Neural crest cell (in vitro differentiated cells): ENCODE results near the gene GPSM1. TPM values are rescaled to one million over a fixed set of nuclear protein-coding genes. Genes with fewer than 3 reads are reported as not detected.

Source experiments
- DNase-seq: peaks from one replicate; pipeline ENCODE4 v3.0.0; 2021; ENCODE audit warnings: low read depth, mixed read lengths, low spot score
- H3K27ac Mint-ChIP-seq: one replicate; pipeline ENCODE4 v1.8.0; 2021; ENCODE audit warnings: mild to moderate bottlenecking, mixed read lengths; ENCODE audit not compliant: unreplicated experiment
- H3K27me3 Mint-ChIP-seq: 2 replicates; pipeline ENCODE4 v1.8.0; 2021; ENCODE audit warnings: low read depth, mild to moderate bottlenecking, mixed read lengths
- H3K36me3 Mint-ChIP-seq: 2 replicates; pipeline ENCODE4 v1.8.0; 2021; ENCODE audit warnings: low read depth, mild to moderate bottlenecking, mixed read lengths
- H3K4me1 Mint-ChIP-seq: 2 replicates; pipeline ENCODE4 v1.8.0; 2021; ENCODE audit warnings: mixed read lengths
- H3K4me3 Mint-ChIP-seq: one replicate; pipeline ENCODE4 v1.8.0; 2021; ENCODE audit warnings: mild to moderate bottlenecking, mixed read lengths
- H3K9me3 Mint-ChIP-seq: 2 replicates; pipeline ENCODE4 v1.8.0; 2021; ENCODE audit warnings: mixed read lengths
- CTCF ChIP-seq: fragments of 200-600 bp; sonication (generic); conservative IDR thresholded peaks from 2 replicates; pipeline ENCODE4 v1.5.0; 2021; ENCODE audit warnings: antibody characterized with exemption, mild to moderate bottlenecking
- total RNA-seq: library from RNA; stranded (reverse); gene quantifications from 2 replicates; pipeline ENCODE4 v1.2.1, GENCODE V29; 2021

GPSM1 gene
- total RNA-seq, 1 donor from 2014 or later: 56.7 TPM

GRCh38 chr9:136353088-136353487 is 25.7 kb downstream of the GPSM1 start:
- peak overlapping the region; percentile 61 for H3K4me3 Mint-ChIP-seq
- H3K27ac Mint-ChIP-seq: no peak overlapping the region
- H3K4me1 Mint-ChIP-seq: no peaks in the 10 kb centered on the region
- no peaks in the 10 kb centered on the region for H3K27me3 Mint-ChIP-seq
- no peaks in the 10 kb centered on the region for H3K9me3 Mint-ChIP-seq
- H3K36me3 Mint-ChIP-seq: no peaks in the 10 kb centered on the region
- DNase-seq: no peak
- TF ChIP-seq CTCF: no peak

- H3K4me3 Mint-ChIP-seq: no peak overlapping the region
Measured at GRCh38 chr9:136353757-136354488, 26.6 kb downstream of the GPSM1 start.

GRCh38 chr9:136354592-136355085 is 27.3 kb downstream of the GPSM1 start:
- Mint-ChIP-seq H3K4me3 (no peak overlapping the region), H3K36me3 (no peaks in the 10 kb centered on the region), H3K27ac (no peak overlapping the region), H3K9me3 (no peaks in the 10 kb centered on the region), H3K4me1 (no peaks in the 10 kb centered on the region), H3K27me3 (no peaks in the 10 kb centered on the region)
- no peak for TF ChIP-seq CTCF
- DNase-seq: no peak

More at GRCh38 chr9:136353757-136354488, 26.6 kb downstream of the GPSM1 start:
- Mint-ChIP-seq H3K27me3 (no peaks in the 10 kb centered on the region), H3K9me3 (no peaks in the 10 kb centered on the region), H3K4me1 (no peaks in the 10 kb centered on the region), H3K36me3 (no peaks in the 10 kb centered on the region), H3K27ac (no peak overlapping the region)
- DNase-seq: no peak
- TF ChIP-seq CTCF: no peak

- no peak for TF ChIP-seq CTCF
- DNase-seq: no peak
- no peaks in the 10 kb centered on the region for H3K27me3 Mint-ChIP-seq
- no peaks in the 10 kb centered on the region for H3K4me1 Mint-ChIP-seq
- H3K27ac Mint-ChIP-seq: no peak overlapping the region
- H3K36me3 Mint-ChIP-seq: no peaks in the 10 kb centered on the region
- no peaks in the 10 kb centered on the region for H3K9me3 Mint-ChIP-seq
- H3K4me3 Mint-ChIP-seq: no peak overlapping the region
Measured at GRCh38 chr9:136355616-136356557, 28.5 kb downstream of the GPSM1 start.

GRCh38 chr9:136357202-136357725 is 29.9 kb downstream of the GPSM1 start:
- no peak overlapping the region for H3K4me3 Mint-ChIP-seq

More at GRCh38 chr9:136357202-136357725, 29.9 kb downstream of the GPSM1 start:
- no peak overlapping the region for H3K27ac Mint-ChIP-seq
- H3K27me3 Mint-ChIP-seq: no peaks in the 10 kb centered on the region
- H3K36me3 Mint-ChIP-seq: no peaks in the 10 kb centered on the region
- no peak for TF ChIP-seq CTCF
- no peaks in the 10 kb centered on the region for H3K9me3 Mint-ChIP-seq
- DNase-seq: no peak
- H3K4me1 Mint-ChIP-seq: no peaks in the 10 kb centered on the region
